Measurements from ENCODE around the gene HEG1. TPM values are rescaled to one million over a fixed set of nuclear protein-coding genes. Genes with fewer than 3 reads are reported as not detected.

The HEG1 gene
- total RNA-seq, 1 donor, result 114 TPM

- peaks cover 96% of the 10 kb centered on the region for H3K79me2 ChIP-seq (ENCODE audit: insufficient read depth, low read length)
- no peak overlapping the region for H3K27ac ChIP-seq (ENCODE audit: low read depth, low read length)
- DNase-seq (ENCODE audit: insufficient read length, low spot score, missing footprints), result peak; percentile 92
- peaks cover 57% of the 10 kb centered on the region for H3K36me3 ChIP-seq (ENCODE audit: insufficient read depth, low read length)
- H3K9me3 ChIP-seq (ENCODE audit: low read depth, low read length), result no peaks in the 10 kb centered on the region
- H3K27me3 ChIP-seq (ENCODE audit: insufficient read depth, low read length), result no peaks in the 10 kb centered on the region
- H3K4me3 ChIP-seq (ENCODE audit: insufficient read depth, low read length), result no peak overlapping the region
- no peak overlapping the region for H2AFZ ChIP-seq (ENCODE audit: low read length)
- H3K4me1 ChIP-seq (ENCODE audit: insufficient read depth, low read length), result peaks cover 40% of the 10 kb centered on the region
- peaks cover 74% of the 10 kb centered on the region for H4K20me1 ChIP-seq (ENCODE audit: insufficient read depth, low read length)
- peak overlapping the region; percentile 53 for H3K4me2 ChIP-seq (ENCODE audit: insufficient read depth, low read length)
- peak; percentile 42 for TF ChIP-seq CTCF (IDR thresholded peaks at IDR 0.05; ENCODE audit: extremely low read depth, low read depth, low read length)
Observed at GRCh38 chr3:125045965-125046364, 9.8 kb downstream of the HEG1 start.

- Histone ChIP-seq H3K27me3 (ENCODE audit: insufficient read depth, low read length) (no peaks in the 10 kb centered on the region), H3K4me2 (ENCODE audit: insufficient read depth, low read length) (peak overlapping the region; percentile 53), H3K27ac (ENCODE audit: low read depth, low read length) (no peak overlapping the region), H2AFZ (ENCODE audit: low read length) (no peak overlapping the region), H3K4me1 (ENCODE audit: insufficient read depth, low read length) (peaks cover 38% of the 10 kb centered on the region), H4K20me1 (ENCODE audit: insufficient read depth, low read length) (peaks cover 75% of the 10 kb centered on the region), H3K36me3 (ENCODE audit: insufficient read depth, low read length) (peaks cover 50% of the 10 kb centered on the region), H3K9me3 (ENCODE audit: low read depth, low read length) (no peaks in the 10 kb centered on the region), H3K79me2 (ENCODE audit: insufficient read depth, low read length) (peaks cover 96% of the 10 kb centered on the region), H3K4me3 (ENCODE audit: insufficient read depth, low read length) (no peak overlapping the region)
- DNase-seq (ENCODE audit: insufficient read length, low spot score, missing footprints), result no peak
- no peak for TF ChIP-seq CTCF (IDR thresholded peaks at IDR 0.05; ENCODE audit: extremely low read depth, low read depth, low read length)
Observed at GRCh38 chr3:125045194-125045593, 10.6 kb downstream of the HEG1 start.

GRCh38 chr3:125043599-125044151, 12.1 kb downstream of the HEG1 start:
- peaks cover 77% of the 10 kb centered on the region for H4K20me1 ChIP-seq (ENCODE audit: insufficient read depth, low read length)

More at GRCh38 chr3:125043599-125044151, 12.1 kb downstream of the HEG1 start:
- no peaks in the 10 kb centered on the region for H3K9me3 ChIP-seq (ENCODE audit: low read depth, low read length)
- H3K4me2 ChIP-seq (ENCODE audit: insufficient read depth, low read length), result peak overlapping the region; percentile 68
- no peaks in the 10 kb centered on the region for H3K27me3 ChIP-seq (ENCODE audit: insufficient read depth, low read length)
- H3K27ac ChIP-seq (ENCODE audit: low read depth, low read length), result peak overlapping the region; percentile 67
- peaks cover 37% of the 10 kb centered on the region for H3K36me3 ChIP-seq (ENCODE audit: insufficient read depth, low read length)
- no peak for DNase-seq (ENCODE audit: insufficient read length, low spot score, missing footprints)
- H3K4me3 ChIP-seq (ENCODE audit: insufficient read depth, low read length), result peak overlapping the region; percentile 41
- peaks cover 97% of the 10 kb centered on the region for H3K79me2 ChIP-seq (ENCODE audit: insufficient read depth, low read length)
- TF ChIP-seq CTCF (IDR thresholded peaks at IDR 0.05; ENCODE audit: extremely low read depth, low read depth, low read length), result no peak
- H2AFZ ChIP-seq (ENCODE audit: low read length), result no peak overlapping the region
- H3K4me1 ChIP-seq (ENCODE audit: insufficient read depth, low read length), result peaks cover 48% of the 10 kb centered on the region
